Astrocyte (in vitro differentiated cells and primary cell): ENCODE results near the gene GIGYF2. TPM values are rescaled to one million over a fixed set of nuclear protein-coding genes. Genes with fewer than 3 reads are reported as not detected.

ENCODE experiments used
- DNase-seq: peaks from one replicate; pipeline ENCODE4 v3.0.0-alpha.2; 2010; ENCODE audit warnings: low read depth
- FAIRE-seq: peaks from 2 replicates; lab custom pipeline; 2011; peaks lifted over from hg19 to GRCh38; lab: Jason Lieb, UNC
- H2AFZ ChIP-seq: 2 replicates; pipeline ENCODE4 v1.6.0; 2012; ENCODE audit warnings: low read depth, low read length, inconsistent platforms
- H3K27ac ChIP-seq: 2 replicates; pipeline ENCODE4 v1.5.1; 2011; ENCODE audit warnings: low read depth, low read length, inconsistent platforms
- H3K27me3 ChIP-seq: 2 replicates; pipeline ENCODE4 v1.6.0; 2011; ENCODE audit warnings: low read length, inconsistent platforms; ENCODE audit not compliant: insufficient read depth
- H3K36me3 ChIP-seq: 2 replicates; pipeline ENCODE4 v1.5.1; 2011; ENCODE audit warnings: low read length, inconsistent platforms; ENCODE audit not compliant: insufficient read depth
- H3K4me1 ChIP-seq: 2 replicates; pipeline ENCODE4 v1.5.1; 2011; ENCODE audit warnings: low read length, inconsistent platforms; ENCODE audit not compliant: insufficient read depth
- H3K4me2 ChIP-seq: 2 replicates; pipeline ENCODE4 v1.6.0; 2012; ENCODE audit warnings: low read length, inconsistent platforms
- H3K4me3 ChIP-seq: 2 replicates; pipeline ENCODE4 v1.5.1; 2011; ENCODE audit warnings: low read depth, mild to moderate bottlenecking, low read length, inconsistent platforms; ENCODE audit not compliant: insufficient read depth
- H3K79me2 ChIP-seq: 2 replicates; pipeline ENCODE4 v1.6.0; 2012; ENCODE audit warnings: mild to moderate bottlenecking, low read length, inconsistent platforms; ENCODE audit not compliant: insufficient read depth
- H3K9ac ChIP-seq: 2 replicates; pipeline ENCODE4 v1.6.0; 2012; ENCODE audit warnings: mild to moderate bottlenecking, low read length, inconsistent platforms
- H3K9me3 ChIP-seq: 2 replicates; pipeline ENCODE4 v1.5.1; 2012; ENCODE audit warnings: low read depth, mild to moderate bottlenecking, low read length, inconsistent platforms; ENCODE audit not compliant: insufficient read depth
- H4K20me1 ChIP-seq: 2 replicates; pipeline ENCODE4 v1.6.0; 2012; ENCODE audit warnings: low read length, inconsistent platforms; ENCODE audit not compliant: insufficient read depth
- H3K27ac Mint-ChIP-seq: one replicate; pipeline ENCODE4 v1.8.0; 2021; ENCODE audit warnings: mild to moderate bottlenecking, mixed read lengths; ENCODE audit not compliant: unreplicated experiment
- H3K27me3 Mint-ChIP-seq: one replicate; pipeline ENCODE4 v1.8.0; 2021; ENCODE audit warnings: low read depth, mixed read lengths; ENCODE audit not compliant: unreplicated experiment
- H3K36me3 Mint-ChIP-seq: one replicate; pipeline ENCODE4 v1.8.0; 2021; ENCODE audit warnings: low read depth, mixed read lengths; ENCODE audit not compliant: unreplicated experiment
- H3K4me1 Mint-ChIP-seq: one replicate; pipeline ENCODE4 v1.8.0; 2021; ENCODE audit warnings: low read depth, mixed read lengths; ENCODE audit not compliant: unreplicated experiment
- H3K4me3 Mint-ChIP-seq: one replicate; pipeline ENCODE4 v1.8.0; 2021; ENCODE audit warnings: mild to moderate bottlenecking, moderate library complexity, mixed read lengths; ENCODE audit not compliant: unreplicated experiment
- H3K9me3 Mint-ChIP-seq: one replicate; pipeline ENCODE4 v1.8.0; 2021; ENCODE audit warnings: mild to moderate bottlenecking, mixed read lengths; ENCODE audit not compliant: unreplicated experiment
- EZH2 ChIP-seq: IDR thresholded peaks from 2 replicates; pipeline ENCODE4 v1.6.1; 2012; ENCODE audit warnings: mild to moderate bottlenecking, low read length, inconsistent platforms; ENCODE audit not compliant: insufficient read depth
- total RNA-seq: library from RNA; stranded (reverse); gene quantifications from 2 replicates; pipeline ENCODE4 v1.2.1, GENCODE V29; 2021
- TF ChIP-seq, protein P1 (sequence below): IDR thresholded peaks from 2 replicates; pipeline ENCODE4 v1.5.1; 2011; ENCODE audit warnings: low read depth, mild to moderate bottlenecking, inconsistent platforms, low read length, moderate library complexity; ENCODE audit not compliant: insufficient read depth

GIGYF2 gene
- total RNA-seq, 1 donor from 2014 or later, result 47.1 TPM

DNA sequence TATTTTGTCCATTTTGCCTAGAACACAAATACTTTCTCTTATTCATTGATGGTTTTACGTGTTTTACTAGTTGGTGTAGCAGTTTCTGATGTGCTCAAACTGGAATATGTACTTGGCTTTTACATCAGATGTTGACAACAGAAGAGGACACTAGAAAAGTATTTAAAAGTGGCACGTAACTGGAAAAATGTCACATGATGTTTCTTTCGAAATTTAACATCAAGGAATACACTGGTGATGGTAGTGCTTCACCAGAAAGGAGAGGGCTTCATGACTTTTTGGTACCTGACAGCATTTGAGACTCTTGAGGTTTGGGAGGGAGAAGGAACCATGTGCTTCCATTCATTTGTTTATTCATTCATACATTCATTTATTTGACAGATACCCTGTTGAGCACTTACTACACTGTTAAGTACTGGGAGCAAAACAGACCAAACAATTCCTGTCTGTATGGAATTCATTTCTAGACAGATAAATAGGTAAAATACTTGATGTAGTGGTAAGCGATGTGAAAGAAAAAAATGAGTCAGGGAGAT, 1.5 kb downstream of the GIGYF2 start:
- Mint-ChIP-seq H3K36me3 (peaks cover 1% of the 10 kb centered on the region), H3K27me3 (no peaks in the 10 kb centered on the region), H3K4me3 (peak overlapping the region; percentile 98), H3K27ac (peak overlapping the region; percentile 31), H3K9me3 (no peaks in the 10 kb centered on the region), H3K4me1 (peaks cover 23% of the 10 kb centered on the region)
- Histone ChIP-seq H3K9me3 (no peaks in the 10 kb centered on the region), H3K4me3 (peak overlapping the region; percentile 87), H3K9ac (peak overlapping the region; percentile 96), H2AFZ (no peak overlapping the region), H3K4me2 (peak overlapping the region; percentile 95), H3K27ac (peak overlapping the region; percentile 95), H3K79me2 (peaks cover 64% of the 10 kb centered on the region), H3K36me3 (no peaks in the 10 kb centered on the region), H3K27me3 (no peaks in the 10 kb centered on the region), H4K20me1 (peaks cover 47% of the 10 kb centered on the region), H3K4me1 (peaks cover 9% of the 10 kb centered on the region)
- no peak for DNase-seq
- FAIRE-seq, result no peak
- no peak for TF ChIP-seq EZH2
- TF ChIP-seq, protein P1, sequence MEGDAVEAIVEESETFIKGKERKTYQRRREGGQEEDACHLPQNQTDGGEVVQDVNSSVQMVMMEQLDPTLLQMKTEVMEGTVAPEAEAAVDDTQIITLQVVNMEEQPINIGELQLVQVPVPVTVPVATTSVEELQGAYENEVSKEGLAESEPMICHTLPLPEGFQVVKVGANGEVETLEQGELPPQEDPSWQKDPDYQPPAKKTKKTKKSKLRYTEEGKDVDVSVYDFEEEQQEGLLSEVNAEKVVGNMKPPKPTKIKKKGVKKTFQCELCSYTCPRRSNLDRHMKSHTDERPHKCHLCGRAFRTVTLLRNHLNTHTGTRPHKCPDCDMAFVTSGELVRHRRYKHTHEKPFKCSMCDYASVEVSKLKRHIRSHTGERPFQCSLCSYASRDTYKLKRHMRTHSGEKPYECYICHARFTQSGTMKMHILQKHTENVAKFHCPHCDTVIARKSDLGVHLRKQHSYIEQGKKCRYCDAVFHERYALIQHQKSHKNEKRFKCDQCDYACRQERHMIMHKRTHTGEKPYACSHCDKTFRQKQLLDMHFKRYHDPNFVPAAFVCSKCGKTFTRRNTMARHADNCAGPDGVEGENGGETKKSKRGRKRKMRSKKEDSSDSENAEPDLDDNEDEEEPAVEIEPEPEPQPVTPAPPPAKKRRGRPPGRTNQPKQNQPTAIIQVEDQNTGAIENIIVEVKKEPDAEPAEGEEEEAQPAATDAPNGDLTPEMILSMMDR, result no peak

- Histone ChIP-seq H3K79me2 (peaks cover 69% of the 10 kb centered on the region), H3K27me3 (no peaks in the 10 kb centered on the region), H3K9ac (peak overlapping the region; percentile 96), H3K9me3 (no peaks in the 10 kb centered on the region), H3K27ac (no peak overlapping the region), H3K4me1 (peaks cover 9% of the 10 kb centered on the region), H3K36me3 (no peaks in the 10 kb centered on the region), H2AFZ (no peak overlapping the region), H3K4me3 (no peak overlapping the region), H4K20me1 (peaks cover 52% of the 10 kb centered on the region), H3K4me2 (peak overlapping the region; percentile 95)
- DNase-seq (no peak), FAIRE-seq (no peak)
- peaks cover 23% of the 10 kb centered on the region for H3K4me1 Mint-ChIP-seq
- H3K27ac Mint-ChIP-seq, result peak overlapping the region; percentile 6
- H3K9me3 Mint-ChIP-seq, result no peaks in the 10 kb centered on the region
- peaks cover 1% of the 10 kb centered on the region for H3K36me3 Mint-ChIP-seq
- H3K27me3 Mint-ChIP-seq, result no peaks in the 10 kb centered on the region
- H3K4me3 Mint-ChIP-seq, result peak overlapping the region; percentile 98
- TF ChIP-seq, protein P1, result no peak
- TF ChIP-seq EZH2, result no peak
These were observed 2.0 kb downstream of the GIGYF2 start for GRCh38 chr2:232699110-232699509.

DNA sequence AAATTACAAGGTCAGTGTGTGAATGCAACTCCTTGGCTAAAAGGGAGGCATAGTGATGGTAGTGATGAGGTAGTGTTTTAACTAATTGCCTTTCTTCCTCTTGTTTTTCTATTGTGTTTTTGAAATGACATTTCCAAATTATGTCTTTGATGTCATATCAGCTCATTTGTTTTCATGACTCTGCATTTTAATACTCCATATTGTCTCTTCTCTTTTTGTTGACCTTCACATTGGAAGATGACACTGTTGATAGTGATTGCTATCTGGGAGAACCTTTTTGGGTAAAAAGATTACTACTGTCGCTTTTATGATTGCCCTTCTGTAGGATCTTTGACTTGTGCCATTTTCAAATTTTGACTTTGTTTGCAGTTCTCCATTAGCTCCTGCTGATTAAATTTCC, 3.0 kb downstream of the GIGYF2 start:
- Mint-ChIP-seq H3K9me3 (no peaks in the 10 kb centered on the region), H3K27ac (no peak overlapping the region), H3K36me3 (peaks cover 4% of the 10 kb centered on the region), H3K27me3 (no peaks in the 10 kb centered on the region), H3K4me1 (peaks cover 23% of the 10 kb centered on the region), H3K4me3 (peak overlapping the region; percentile 98)
- TF ChIP-seq EZH2, result no peak
- H3K4me3 ChIP-seq, result no peak overlapping the region
- no peaks in the 10 kb centered on the region for H3K27me3 ChIP-seq
- no peaks in the 10 kb centered on the region for H3K36me3 ChIP-seq
- peaks cover 57% of the 10 kb centered on the region for H4K20me1 ChIP-seq
- H3K4me2 ChIP-seq, result peak overlapping the region; percentile 95
- H3K4me1 ChIP-seq, result peaks cover 9% of the 10 kb centered on the region
- no peak overlapping the region for H3K9ac ChIP-seq
- no peaks in the 10 kb centered on the region for H3K9me3 ChIP-seq
- DNase-seq, result no peak
- FAIRE-seq, result peak; percentile 17
- no peak overlapping the region for H2AFZ ChIP-seq
- peaks cover 74% of the 10 kb centered on the region for H3K79me2 ChIP-seq
- no peak overlapping the region for H3K27ac ChIP-seq
